Nephron progenitor cell (in vitro differentiated cells): ENCODE data around the gene CREBL2.
"Not testable (repeated sequence)": the region's sequence is repeated elsewhere in the genome, so short reads cannot be mapped to it uniquely, and the experiment has no call there.

Source experiments
- DNase-seq: peaks from one replicate; pipeline ENCODE4 v3.0.0; 2021
- H3K27ac Mint-ChIP-seq: 2 replicates; pipeline ENCODE4 v1.8.0; 2021; ENCODE audit warnings: mild to moderate bottlenecking, moderate library complexity, mixed read lengths
- H3K27me3 Mint-ChIP-seq: 2 replicates; pipeline ENCODE4 v1.8.0; 2021; ENCODE audit warnings: mild to moderate bottlenecking, low read depth, mixed read lengths; ENCODE audit not compliant: poor library complexity
- H3K36me3 Mint-ChIP-seq: 2 replicates; pipeline ENCODE4 v1.8.0; 2021; ENCODE audit warnings: low read depth, mixed read lengths
- H3K4me1 Mint-ChIP-seq: 2 replicates; pipeline ENCODE4 v1.8.0; 2021; ENCODE audit warnings: mixed read lengths
- H3K4me3 Mint-ChIP-seq: 2 replicates; pipeline ENCODE4 v1.8.0; 2021; ENCODE audit warnings: mild to moderate bottlenecking, moderate library complexity, mixed read lengths
- H3K9me3 Mint-ChIP-seq: 2 replicates; pipeline ENCODE4 v1.8.0; 2021; ENCODE audit warnings: mild to moderate bottlenecking, moderate library complexity, mixed read lengths
- TF ChIP-seq, protein P1 (sequence below): fragments of 200-600 bp; sonication (generic); IDR thresholded peaks from 2 replicates; pipeline ENCODE4 v1.5.0; 2021; ENCODE audit warnings: antibody characterized with exemption

The CREBL2 gene

DNA sequence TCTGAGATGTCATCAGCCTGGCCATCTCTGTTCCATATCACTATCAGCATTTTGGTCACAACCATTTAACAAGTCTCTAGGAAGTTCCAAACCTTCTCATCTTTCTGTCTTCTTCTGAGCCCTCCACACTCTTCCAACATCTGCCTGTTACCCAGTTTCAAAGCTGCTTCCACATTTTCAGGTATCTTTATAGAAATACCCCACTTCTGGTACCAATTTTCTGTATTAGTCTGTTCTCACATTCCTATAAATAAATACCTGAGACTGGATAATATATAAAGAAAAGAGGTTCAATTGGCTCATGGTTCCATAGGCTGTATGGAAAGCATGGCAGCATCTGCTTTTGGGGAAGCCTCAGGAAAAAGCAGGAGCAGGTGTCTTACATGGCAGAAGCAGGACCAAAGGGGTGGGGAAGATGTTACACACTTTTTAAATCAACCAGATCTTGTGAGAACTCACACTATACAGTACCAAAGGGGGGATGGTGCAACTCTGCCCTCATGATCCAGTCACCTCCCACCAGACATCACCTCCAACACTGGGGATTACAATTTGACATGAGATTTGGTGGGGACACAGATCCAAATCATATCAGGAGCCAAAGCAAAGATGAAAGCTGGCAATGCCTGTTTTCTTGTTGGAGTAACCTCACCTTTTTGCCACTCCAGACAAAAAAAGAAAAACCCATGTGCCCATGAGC, 37.4 kb downstream of the CREBL2 start:
- Mint-ChIP-seq H3K9me3 (peaks cover 55% of the 10 kb centered on the region), H3K36me3 (peaks cover 48% of the 10 kb centered on the region), H3K27ac (no peak overlapping the region), H3K27me3 (peaks cover 3% of the 10 kb centered on the region), H3K4me1 (peaks cover 18% of the 10 kb centered on the region), H3K4me3 (no peak overlapping the region)
- TF ChIP-seq, protein P1, sequence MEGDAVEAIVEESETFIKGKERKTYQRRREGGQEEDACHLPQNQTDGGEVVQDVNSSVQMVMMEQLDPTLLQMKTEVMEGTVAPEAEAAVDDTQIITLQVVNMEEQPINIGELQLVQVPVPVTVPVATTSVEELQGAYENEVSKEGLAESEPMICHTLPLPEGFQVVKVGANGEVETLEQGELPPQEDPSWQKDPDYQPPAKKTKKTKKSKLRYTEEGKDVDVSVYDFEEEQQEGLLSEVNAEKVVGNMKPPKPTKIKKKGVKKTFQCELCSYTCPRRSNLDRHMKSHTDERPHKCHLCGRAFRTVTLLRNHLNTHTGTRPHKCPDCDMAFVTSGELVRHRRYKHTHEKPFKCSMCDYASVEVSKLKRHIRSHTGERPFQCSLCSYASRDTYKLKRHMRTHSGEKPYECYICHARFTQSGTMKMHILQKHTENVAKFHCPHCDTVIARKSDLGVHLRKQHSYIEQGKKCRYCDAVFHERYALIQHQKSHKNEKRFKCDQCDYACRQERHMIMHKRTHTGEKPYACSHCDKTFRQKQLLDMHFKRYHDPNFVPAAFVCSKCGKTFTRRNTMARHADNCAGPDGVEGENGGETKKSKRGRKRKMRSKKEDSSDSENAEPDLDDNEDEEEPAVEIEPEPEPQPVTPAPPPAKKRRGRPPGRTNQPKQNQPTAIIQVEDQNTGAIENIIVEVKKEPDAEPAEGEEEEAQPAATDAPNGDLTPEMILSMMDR: no peak
- DNase-seq: no peak

DNA sequence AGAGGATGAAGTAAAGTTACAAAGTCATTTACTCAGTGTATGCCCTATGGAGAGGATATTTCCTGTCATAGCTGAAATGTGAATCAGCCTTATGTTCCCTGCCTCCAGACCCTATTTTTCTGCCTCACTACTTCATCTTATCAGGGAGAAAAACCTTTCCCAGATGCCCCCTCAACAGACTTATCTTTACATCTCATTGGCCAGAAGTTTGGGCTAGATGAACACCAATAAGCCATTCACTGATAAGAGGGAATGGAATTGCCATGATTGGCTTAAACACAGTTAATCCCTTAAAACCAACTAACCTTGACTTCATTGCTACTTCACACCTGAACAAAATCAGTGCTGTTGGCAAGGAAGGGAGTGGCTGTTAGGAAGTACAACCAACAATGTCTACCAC, 40.1 kb downstream of the CREBL2 start:
- Mint-ChIP-seq H3K27ac (no peak overlapping the region), H3K9me3 (peaks cover 59% of the 10 kb centered on the region)
- no peak for DNase-seq

DNA sequence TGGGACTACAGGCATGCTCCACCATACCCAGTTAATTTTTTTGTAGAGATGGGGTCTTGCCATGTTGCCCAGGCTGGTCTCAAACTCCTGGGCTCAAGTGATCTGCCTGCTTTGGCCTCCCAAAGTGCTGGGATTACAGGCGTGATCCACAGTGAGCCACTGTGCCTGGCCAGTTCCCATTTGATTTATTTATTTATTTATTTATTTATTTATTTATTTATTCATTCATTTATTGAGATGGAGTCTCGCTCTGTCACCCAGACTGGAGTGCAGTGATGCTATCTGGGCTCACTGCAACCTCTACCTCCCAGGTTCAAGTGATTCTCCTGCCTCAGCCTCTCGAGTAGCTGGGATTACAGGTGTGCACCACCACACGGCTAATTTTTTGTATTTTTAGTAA, 41.0 kb downstream of the CREBL2 start:
- not testable (repeated sequence) for H3K27me3 Mint-ChIP-seq, DNase-seq, H3K4me3 Mint-ChIP-seq, H3K27ac Mint-ChIP-seq
- peaks cover 24% of the 10 kb centered on the region for H3K4me1 Mint-ChIP-seq
- peaks cover 29% of the 10 kb centered on the region for H3K36me3 Mint-ChIP-seq
- peaks cover 50% of the 10 kb centered on the region for H3K9me3 Mint-ChIP-seq

More for the DNA sequence above, 40.1 kb downstream of the CREBL2 start:
- Mint-ChIP-seq H3K4me3 (no peak overlapping the region), H3K27me3 (peaks cover 7% of the 10 kb centered on the region), H3K4me1 (peaks cover 24% of the 10 kb centered on the region), H3K36me3 (peaks cover 38% of the 10 kb centered on the region)
- TF ChIP-seq, protein P1: no peak

DNA sequence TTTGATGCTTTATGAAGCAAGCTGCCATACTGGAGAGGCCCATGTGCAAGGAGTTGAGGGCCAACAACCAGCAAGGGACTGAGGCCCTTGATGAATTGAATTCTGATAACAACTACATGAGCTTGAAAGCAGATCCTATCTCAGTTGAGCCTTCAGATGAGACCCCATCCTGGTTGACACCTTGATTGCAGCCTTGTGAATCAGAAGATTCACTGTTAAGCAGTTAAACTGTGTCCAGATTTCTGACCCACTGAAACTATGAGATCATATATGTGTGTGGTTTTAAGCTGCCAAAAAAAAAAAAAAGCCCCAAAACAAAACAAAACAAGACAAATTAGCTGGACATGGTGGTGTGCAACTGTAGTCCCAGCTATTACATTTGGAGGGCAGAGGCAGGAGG, 42.2 kb downstream of the CREBL2 start:
- no peak for DNase-seq
- H3K27me3 Mint-ChIP-seq: peaks cover 4% of the 10 kb centered on the region
- TF ChIP-seq, protein P1: no peak
- peaks cover 38% of the 10 kb centered on the region for H3K9me3 Mint-ChIP-seq
- peaks cover 24% of the 10 kb centered on the region for H3K4me1 Mint-ChIP-seq
- peaks cover 17% of the 10 kb centered on the region for H3K36me3 Mint-ChIP-seq
- H3K4me3 Mint-ChIP-seq: no peak overlapping the region
- no peak overlapping the region for H3K27ac Mint-ChIP-seq

DNA sequence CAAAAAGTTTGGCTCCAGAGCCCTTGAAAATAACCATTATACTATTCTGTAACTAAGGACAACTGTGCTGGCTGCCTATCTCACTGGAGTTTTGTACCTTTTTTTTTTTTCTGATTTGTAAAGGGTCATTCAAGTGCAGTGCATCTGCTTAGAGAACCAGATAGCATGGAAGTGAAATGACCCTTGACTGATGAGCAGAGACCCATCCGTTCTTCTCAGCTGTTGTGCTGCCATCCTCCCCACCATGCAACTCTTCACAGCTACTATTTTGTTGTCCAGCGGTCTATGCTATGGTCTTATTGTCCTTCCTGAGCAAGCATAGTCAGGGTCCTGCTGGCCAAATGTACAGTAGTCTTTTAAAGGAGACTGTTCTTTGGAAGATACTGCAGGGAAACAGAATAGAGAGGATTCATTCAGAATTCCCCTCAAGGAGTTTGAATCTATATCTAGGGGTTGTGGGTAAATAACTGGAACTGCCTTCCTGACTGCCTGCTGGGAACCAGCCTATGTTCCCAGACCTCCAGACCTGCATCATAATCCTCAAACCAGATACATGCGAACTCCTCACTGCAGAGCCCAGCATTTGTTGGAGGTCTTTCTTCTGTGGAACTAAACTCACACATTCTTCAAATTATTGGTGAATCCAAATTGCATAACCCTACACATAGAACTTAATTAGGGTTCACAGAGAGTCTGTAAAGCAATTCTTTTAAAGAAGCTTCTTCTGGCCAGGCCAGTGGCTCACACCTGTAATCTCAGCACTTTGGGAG, 43.2 kb downstream of the CREBL2 start:
- no peak for DNase-seq
- Mint-ChIP-seq H3K27ac (peak overlapping the region; percentile 64), H3K36me3 (peaks cover 9% of the 10 kb centered on the region), H3K4me3 (no peak overlapping the region), H3K4me1 (peaks cover 24% of the 10 kb centered on the region), H3K9me3 (peaks cover 29% of the 10 kb centered on the region), H3K27me3 (peaks cover 4% of the 10 kb centered on the region)
- TF ChIP-seq, protein P1: no peak

DNA sequence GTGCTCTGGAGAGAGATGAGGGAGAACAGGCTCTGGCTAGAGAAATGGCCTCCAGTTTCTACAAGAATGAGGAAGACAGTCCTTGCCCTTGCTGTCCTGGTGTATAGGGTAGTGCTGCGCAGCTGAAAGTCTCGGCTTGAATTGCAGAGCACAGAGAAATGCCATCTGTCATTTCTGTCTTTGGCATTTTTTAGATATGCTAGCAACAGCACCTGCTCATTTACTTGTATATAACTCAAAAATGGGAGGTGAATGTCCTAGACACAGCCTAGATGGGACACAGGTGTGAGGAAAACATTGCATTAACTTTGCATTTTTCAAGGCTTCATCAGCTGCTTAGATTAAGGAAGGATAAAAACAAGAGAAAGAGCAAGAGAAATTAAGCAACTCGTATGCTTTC, 48.5 kb downstream of the CREBL2 start:
- no peak overlapping the region for H3K4me3 Mint-ChIP-seq
- H3K36me3 Mint-ChIP-seq: peaks cover 14% of the 10 kb centered on the region
- no peak for DNase-seq
- TF ChIP-seq, protein P1: no peak
- no peak overlapping the region for H3K27ac Mint-ChIP-seq
- peaks cover 13% of the 10 kb centered on the region for H3K4me1 Mint-ChIP-seq
- H3K9me3 Mint-ChIP-seq: no peaks in the 10 kb centered on the region
- H3K27me3 Mint-ChIP-seq: peaks cover 7% of the 10 kb centered on the region
